HepG2 (cell line): ENCODE results near the gene MACROD2. TPM values are rescaled to one million over a fixed set of nuclear protein-coding genes. Genes with fewer than 3 reads are reported as not detected.

ENCODE experiments used
- ATAC-seq: fragments of 200-7000 bp; cut with Tn5 transposase; 3 replicates; pipeline ENCODE4 v1.9.1; 2020; ENCODE audit warnings: mild to moderate bottlenecking, moderate library complexity
- BruUV-seq: library from RNA; stranded (reverse); fragments of 400-500 nt; replicated peaks from 2 replicates; lab custom pipeline; 2021; lab: Mats Ljungman, UMichigan
- CTCF ChIA-PET: fragments of 300-600 bp; formaldehyde crosslinking; extraction: SDS; loops from one replicate; lab custom pipeline; 2021; ENCODE audit warnings: low total read pairs, inconsistent platforms, low intra/inter-chr PET ratio; lab: Yijun Ruan, JAX
- POLR2A ChIA-PET: fragments of 350-600 bp; sonication (Branson Sonifier 250); formaldehyde crosslinking; loops from one replicate; lab custom pipeline; 2020; ENCODE audit warnings: antibody characterized with exemption, inconsistent platforms; lab: Yijun Ruan, JAX
- DNase-seq: peaks from one replicate; pipeline ENCODE4 v3.0.0-alpha.2; 2015; ENCODE audit warnings: low spot score
- FAIRE-seq: peaks from 3 replicates; lab custom pipeline; 2011; peaks lifted over from hg19 to GRCh38; lab: Jason Lieb, UNC
- H2AFZ ChIP-seq: one replicate; pipeline ENCODE4 v1.6.1; 2011; ENCODE audit warnings: low read length, inconsistent platforms
- H3K27ac ChIP-seq: fragments of 300-600 bp; 3 replicates; pipeline ENCODE4 v1.8.0; 2011; ENCODE audit warnings: mixed run types, mild to moderate bottlenecking, mixed read lengths, low read length, inconsistent platforms; ENCODE audit not compliant: insufficient read depth; ENCODE audit errors: extremely low read length
- H3K27me3 ChIP-seq, 2 experiments: fragments of 200-600 bp in 1 of 2; 2 replicates in 1 of 2; 3 replicates in 1 of 2; pipeline versions ENCODE4 v1.6.0 to v1.8.0; 2011; ENCODE audit warnings: low read length in 2 of 2, mild to moderate bottlenecking in 2 of 2, moderate library complexity in 2 of 2, inconsistent platforms in 1 of 2; ENCODE audit not compliant: insufficient read depth in 2 of 2, control insufficient read depth in 1 of 2
- H3K36me3 ChIP-seq, 2 experiments: fragments of 200-600 bp in 1 of 2; replicated peaks in 1 of 2; 2 replicates in 1 of 2; 3 replicates in 1 of 2; pipeline versions ENCODE4 v1.5.1 to v1.8.0; 2011; ENCODE audit warnings: low read length in 2 of 2, inconsistent platforms in 1 of 2; ENCODE audit not compliant: insufficient read depth in 2 of 2, control insufficient read depth in 1 of 2
- H3K4me1 ChIP-seq: 2 replicates; pipeline ENCODE4 v1.5.1; 2012; ENCODE audit warnings: low read length, inconsistent platforms; ENCODE audit not compliant: insufficient read depth
- H3K4me2 ChIP-seq: 2 replicates; pipeline ENCODE4 v1.6.0; 2011; ENCODE audit warnings: low read depth, low read length, inconsistent platforms
- H3K4me3 ChIP-seq, 3 experiments: fragments of 200-600 bp in 1 of 3; sonication (generic), shearing (Covaris generic) in 1 of 3; replicated peaks in 1 of 3; 2 replicates each; pipeline ENCODE4 v1.5.1; 2011 to 2016; ENCODE audit warnings: low read length in 3 of 3, inconsistent platforms in 2 of 3, low read depth in 2 of 3, mild to moderate bottlenecking in 2 of 3, control low read depth in 1 of 3, mixed read lengths in 1 of 3; ENCODE audit not compliant: insufficient read depth in 1 of 3
- H3K79me2 ChIP-seq: one replicate; pipeline ENCODE4 v1.6.1; 2011; ENCODE audit warnings: low read length, inconsistent platforms; ENCODE audit not compliant: insufficient read depth
- H3K9ac ChIP-seq: 2 replicates; pipeline ENCODE4 v1.6.0; 2011; ENCODE audit warnings: mild to moderate bottlenecking, low read depth, low read length, inconsistent platforms; ENCODE audit not compliant: insufficient read depth
- H3K9me3 ChIP-seq: 2 replicates; pipeline ENCODE4 v1.5.1; 2012; ENCODE audit warnings: mild to moderate bottlenecking, low read length
- H4K20me1 ChIP-seq: 2 replicates; pipeline ENCODE4 v1.6.0; 2011; ENCODE audit warnings: inconsistent platforms, mild to moderate bottlenecking, low read length, moderate library complexity; ENCODE audit not compliant: insufficient read depth
- BRF2 ChIP-seq: sonication (generic); formaldehyde crosslinking; IDR thresholded peaks from 2 replicates; pipeline ENCODE4 v1.8.1; 2022; ENCODE audit warnings: mild to moderate bottlenecking, missing genetic modification reagents
- CHCHD3 ChIP-seq: sonication (generic); formaldehyde crosslinking; IDR thresholded peaks from 2 replicates; pipeline ENCODE4 v1.8.0; 2022; ENCODE audit warnings: mild to moderate bottlenecking, missing genetic modification reagents, moderate library complexity
- FOXA3 ChIP-seq: IDR thresholded peaks from 2 replicates; pipeline ENCODE4 v1.6.1; 2016; ENCODE audit warnings: missing genetic modification reagents, missing compliant biosample characterization
- HHEX ChIP-seq: IDR thresholded peaks from 2 replicates; pipeline ENCODE4 v1.6.1; 2016; ENCODE audit warnings: control low read depth
- HNRNPUL1 ChIP-seq: fragments of 200-400 bp; formaldehyde crosslinking; IDR thresholded peaks from 2 replicates; pipeline ENCODE4 v1.6.1; 2017; ENCODE audit warnings: low read depth, mild to moderate bottlenecking, low read length, moderate library complexity
- KDM2A ChIP-seq: sonication (generic); formaldehyde crosslinking; IDR thresholded peaks from 2 replicates; pipeline ENCODE4 v1.4.0; 2020; ENCODE audit warnings: low read depth, missing genetic modification reagents, borderline replicate concordance
- MLLT10 ChIP-seq: sonication (generic); formaldehyde crosslinking; IDR thresholded peaks from 2 replicates; pipeline ENCODE4 v1.4.0; 2020; ENCODE audit warnings: missing genetic modification reagents
- NFE2L1 ChIP-seq: sonication (generic); formaldehyde crosslinking; IDR thresholded peaks from 2 replicates; pipeline ENCODE4 v1.4.0; 2020; ENCODE audit warnings: missing genetic modification reagents, mild to moderate bottlenecking, borderline replicate concordance
- NFYB ChIP-seq: sonication (generic); formaldehyde crosslinking; IDR thresholded peaks from 2 replicates; pipeline ENCODE4 v1.4.0; 2020; ENCODE audit warnings: missing genetic modification reagents
- POLR2A ChIP-seq, 2 experiments: IDR thresholded peaks; 2 replicates each; pipeline ENCODE4 v1.6.1; 2011; ENCODE audit warnings: low read depth in 2 of 2, low read length in 2 of 2, mild to moderate bottlenecking in 1 of 2, moderate library complexity in 1 of 2; ENCODE audit not compliant: insufficient read depth in 1 of 2
- TBX2 ChIP-seq: sonication (generic); formaldehyde crosslinking; IDR thresholded peaks from 2 replicates; pipeline ENCODE4 v1.5.0; 2020; ENCODE audit warnings: missing genetic modification reagents, mild to moderate bottlenecking, borderline replicate concordance
- TCF7L2 ChIP-seq: IDR thresholded peaks from 2 replicates; pipeline ENCODE4 v1.6.1; 2011; ENCODE audit warnings: mild to moderate bottlenecking, low read depth, low read length, moderate library complexity
- ZFYVE20 ChIP-seq: sonication (generic); formaldehyde crosslinking; IDR thresholded peaks from 2 replicates; pipeline ENCODE4 v1.8.0; 2023; ENCODE audit warnings: low read depth, mild to moderate bottlenecking, moderate library complexity, missing genetic modification reagents, borderline replicate concordance
- ZNF260 ChIP-seq: sonication (generic); formaldehyde crosslinking; IDR thresholded peaks from 2 replicates; pipeline ENCODE4 v1.4.0; 2020; ENCODE audit warnings: missing genetic modification reagents, low read depth, mild to moderate bottlenecking, borderline replicate concordance
- ZNF850 ChIP-seq: sonication (generic); formaldehyde crosslinking; conservative IDR thresholded peaks from 2 replicates; pipeline ENCODE4 v1.9.0; 2021; ENCODE audit warnings: mild to moderate bottlenecking, missing genetic modification reagents
- WGBS: methylation state at CpG from one replicate; pipeline ENCODE4 v1.1.6; 2017; ENCODE audit warnings: low lambda C conversion rate; 5-methylcytosine and 5-hydroxymethylcytosine counted together
- in situ Hi-C: cut with HindIII; loops from 2 replicates; pipeline ENCODE4 v1.10.0; 2017; ENCODE audit warnings: low pct_unique_long_range_greater_than_20kb; ENCODE audit not compliant: extremely low pct_ligation_motif_present
- intact Hi-C: fragments of 100-400 bp; cut with micrococcal nuclease; formaldehyde crosslinking; loops from one replicate; pipeline ENCODE4 v1.10.0; 2022; ENCODE audit not compliant: unreplicated experiment
- polyA plus RNA-seq, 8 experiments: library from polyadenylated mRNA; depleted of rRNA in 3 of 8; stranded (reverse) in 7 of 8; unstranded in 1 of 8; fragments of >200 nt; fragmentation: Illumina TruSeq in 4 of 8; extraction: Trizol in 4 of 8; gene quantifications; 2 replicates each; pipeline versions ENCODE4 v1.2.1 to v1.2.3, GENCODE V29; 2011 to 2016; ENCODE audit warnings: low read depth in 4 of 8, missing spikeins in 1 of 8, mixed read lengths in 1 of 8; ENCODE audit not compliant: insufficient read depth in 1 of 8
- total RNA-seq, 5 experiments: library from RNA; depleted of rRNA; stranded (reverse); fragments of >200 nt; fragmentation: Illumina TruSeq; extraction: Trizol; gene quantifications; 2 replicates each; pipeline ENCODE4 v1.2.3, GENCODE V29; 2016; ENCODE audit warnings: low read depth in 1 of 5
- TF ChIP-seq, protein P1 (sequence below): sonication (generic); formaldehyde crosslinking; IDR thresholded peaks from 2 replicates; pipeline ENCODE4 v1.4.0; 2020; ENCODE audit warnings: low read depth, missing genetic modification reagents

Gene MACROD2
- total and polyA plus RNA-seq, 2 of the 13 experiments (the other 11 are each of a cell fraction or from before 2014, with no cell fraction given): 0.13 to 0.51 TPM

- POLR2A ChIA-PET: no interaction called here
- H3K27me3 ChIP-seq: no peaks in the 10 kb centered on the region
- H3K4me3 ChIP-seq: no peak overlapping the region
- no peak for ATAC-seq
- intact Hi-C loops (no loop called here), in situ Hi-C loops (no loop called here)
- H3K9me3 ChIP-seq: no peaks in the 10 kb centered on the region
- CTCF ChIA-PET: no interaction called here
- H3K9ac ChIP-seq: no peak overlapping the region
- no peaks in the 10 kb centered on the region for H3K36me3 ChIP-seq
- no peak overlapping the region for H3K27ac ChIP-seq
- no peak for FAIRE-seq
- no peak overlapping the region for H3K4me2 ChIP-seq
- H2AFZ ChIP-seq: no peak overlapping the region
- no peaks in the 10 kb centered on the region for H3K4me1 ChIP-seq
- no peaks in the 10 kb centered on the region for H4K20me1 ChIP-seq
- no TSS peak for BruUV-seq
- WGBS: 53% methylated on average over 2 of the region's 2 CpGs
- TF ChIP-seq HNRNPUL1 (no peak), ZNF850 (CRISPR knock-in tag) (no peak), POLR2A (IDR thresholded peaks at IDR 0.05; ENCODE audit: insufficient read depth in 1 of 2, low read depth in 2 of 2, low read length in 2 of 2) (no peak), ZFYVE20 (CRISPR knock-in tag) (no peak), FOXA3 (CRISPR knock-in tag) (no peak), BRF2 (no peak), TBX2 (no peak), TCF7L2 (no peak), NFYB (CRISPR knock-in tag) (no peak), KDM2A (no peak), NFE2L1 (CRISPR knock-in tag) (no peak), HHEX (no peak), CHCHD3 (CRISPR knock-in tag) (no peak), ZNF260 (no peak), MLLT10 (CRISPR knock-in tag) (no peak)
- TF ChIP-seq, protein P1, sequence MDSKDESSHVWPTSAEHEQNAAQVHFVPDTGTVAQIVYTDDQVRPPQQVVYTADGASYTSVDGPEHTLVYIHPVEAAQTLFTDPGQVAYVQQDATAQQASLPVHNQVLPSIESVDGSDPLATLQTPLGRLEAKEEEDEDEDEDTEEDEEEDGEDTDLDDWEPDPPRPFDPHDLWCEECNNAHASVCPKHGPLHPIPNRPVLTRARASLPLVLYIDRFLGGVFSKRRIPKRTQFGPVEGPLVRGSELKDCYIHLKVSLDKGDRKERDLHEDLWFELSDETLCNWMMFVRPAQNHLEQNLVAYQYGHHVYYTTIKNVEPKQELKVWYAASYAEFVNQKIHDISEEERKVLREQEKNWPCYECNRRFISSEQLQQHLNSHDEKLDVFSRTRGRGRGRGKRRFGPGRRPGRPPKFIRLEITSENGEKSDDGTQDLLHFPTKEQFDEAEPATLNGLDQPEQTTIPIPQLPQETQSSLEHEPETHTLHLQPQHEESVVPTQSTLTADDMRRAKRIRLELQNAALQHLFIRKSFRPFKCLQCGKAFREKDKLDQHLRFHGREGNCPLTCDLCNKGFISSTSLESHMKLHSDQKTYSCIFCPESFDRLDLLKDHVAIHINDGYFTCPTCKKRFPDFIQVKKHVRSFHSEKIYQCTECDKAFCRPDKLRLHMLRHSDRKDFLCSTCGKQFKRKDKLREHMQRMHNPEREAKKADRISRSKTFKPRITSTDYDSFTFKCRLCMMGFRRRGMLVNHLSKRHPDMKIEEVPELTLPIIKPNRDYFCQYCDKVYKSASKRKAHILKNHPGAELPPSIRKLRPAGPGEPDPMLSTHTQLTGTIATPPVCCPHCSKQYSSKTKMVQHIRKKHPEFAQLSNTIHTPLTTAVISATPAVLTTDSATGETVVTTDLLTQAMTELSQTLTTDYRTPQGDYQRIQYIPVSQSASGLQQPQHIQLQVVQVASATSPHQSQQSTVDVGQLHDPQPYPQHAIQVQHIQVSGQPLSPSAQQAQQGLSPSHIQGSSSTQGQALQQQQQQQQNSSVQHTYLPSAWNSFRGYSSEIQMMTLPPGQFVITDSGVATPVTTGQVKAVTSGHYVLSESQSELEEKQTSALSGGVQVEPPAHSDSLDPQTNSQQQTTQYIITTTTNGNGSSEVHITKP (CRISPR knock-in tag): no peak
- no peak for DNase-seq
- H3K79me2 ChIP-seq: no peaks in the 10 kb centered on the region
These were observed 857.8 kb downstream of the MACROD2 start for GRCh38 chr20:14853079-14853478.
